Measurements from ENCODE around the gene FOXC1. TPM values are rescaled to one million over a fixed set of nuclear protein-coding genes. Genes with fewer than 3 reads are reported as not detected.

Gene FOXC1
- total and polyA plus RNA-seq, 9 of the 15 experiments (the other 6 are each of a cell fraction or from before 2014, with no cell fraction given): not detected

- peaks cover 33 to 83% of the 10 kb centered on the region in 2 experiments; a peak in 3 of 5 replicates for H3K27me3 ChIP-seq (ENCODE audit: control insufficient read depth in 2 of 2, insufficient read depth in 2 of 2, low read length in 2 of 2)
These were observed 8.8 kb downstream of the FOXC1 start for GRCh38 chr6:1618311-1619097.

More at GRCh38 chr6:1618311-1619097, 8.8 kb downstream of the FOXC1 start:
- in situ Hi-C loops (cut with MboI): no loop called here
- H3K9me1 ChIP-seq (ENCODE audit: control insufficient read depth, insufficient read depth, low read length): no peaks in the 10 kb centered on the region
- TF ChIP-seq ZNF717 (CRISPR knock-in tag; IDR thresholded peaks at IDR 0.05) (no peak), RBM17 (IDR thresholded peaks at IDR 0.05; ENCODE audit: borderline replicate concordance, low read depth, low read length) (no peak), NFYB (IDR thresholded peaks at IDR 0.05; ENCODE audit: extremely low read depth, insufficient read length) (no peak), ZNF408 (CRISPR knock-in tag; IDR thresholded peaks at IDR 0.05; ENCODE audit: low read depth) (no peak), SMARCA5 (IDR thresholded peaks at IDR 0.05) (no peak), ADNP (tag; IDR thresholded peaks at IDR 0.05) (no peak), EP300 (IDR thresholded peaks at IDR 0.05; ENCODE audit: low read length) (no peak), ZNF212 (CRISPR knock-in tag; IDR thresholded peaks at IDR 0.05) (no peak), HDAC3 (IDR thresholded peaks at IDR 0.05; ENCODE audit: borderline replicate concordance, partially characterized antibody) (no peak), MECOM (CRISPR knock-in tag; IDR thresholded peaks at IDR 0.05) (no peak), HLTF (IDR thresholded peaks at IDR 0.05) (no peak), CHD4 (IDR thresholded peaks at IDR 0.05; ENCODE audit: insufficient read depth, insufficient replicate concordance, low read depth, low read length, poor library complexity, severe bottlenecking) (no peak), HOMEZ (CRISPR knock-in tag; IDR thresholded peaks at IDR 0.05) (no peak), AFF1 (IDR thresholded peaks at IDR 0.05; ENCODE audit: low read depth in 1 of 2, partially characterized antibody in 2 of 2) (no peak)
- TF ChIP-seq, protein P1, sequence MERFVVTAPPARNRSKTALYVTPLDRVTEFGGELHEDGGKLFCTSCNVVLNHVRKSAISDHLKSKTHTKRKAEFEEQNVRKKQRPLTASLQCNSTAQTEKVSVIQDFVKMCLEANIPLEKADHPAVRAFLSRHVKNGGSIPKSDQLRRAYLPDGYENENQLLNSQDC (CRISPR knock-in tag; IDR thresholded peaks at IDR 0.05): no peak
- H2AFZ ChIP-seq (ENCODE audit: low read depth, low read length): no peak overlapping the region
- H3K27ac ChIP-seq (ENCODE audit: extremely low read depth, low read depth, low read length): no peak overlapping the region
- DNase-seq (ENCODE audit: extremely low read depth in 1 of 4, low spot score in 3 of 4): no peak
- intact Hi-C loops (cut with micrococcal nuclease): no loop called here
- no peaks in the 10 kb centered on the region for H3K9me3 ChIP-seq (replicated peaks; ENCODE audit: control insufficient read depth, insufficient read depth, low read depth, low read length)
- FAIRE-seq: no peak
- H3K4me2 ChIP-seq (ENCODE audit: insufficient read depth, low read length): no peak overlapping the region
- POLR2A ChIA-PET: no interaction called here
- H3K9ac ChIP-seq (ENCODE audit: insufficient read depth in 1 of 2, low read depth in 2 of 2, low read length in 2 of 2): no peak overlapping the region
- ATAC-seq: no peak
- CTCF ChIA-PET (ENCODE audit: low intra/inter-chr PET ratio): no interaction called here
- 18% methylated on average over 31 of the region's 31 CpGs for WGBS (ENCODE audit: insufficient coverage, low coverage, missing lambda C conversion rate)
- no peaks in the 10 kb centered on the region for H3K36me3 ChIP-seq (ENCODE audit: control insufficient read depth, insufficient read depth, low read length)
- peaks cover 0 to 13% of the 10 kb centered on the region in 2 experiments; a peak in 1 of 5 replicates for H3K4me1 ChIP-seq (replicated peaks in 1 of 2; ENCODE audit: control insufficient read depth in 2 of 2, insufficient read depth in 2 of 2, low read length in 2 of 2)
- BruUV-seq (replicated peaks): no TSS peak
- H3K79me2 ChIP-seq (ENCODE audit: control insufficient read depth, insufficient read depth, low read length): no peaks in the 10 kb centered on the region
- H3K4me3 ChIP-seq: no peak overlapping the region
- no peaks in the 10 kb centered on the region; the same call in 1 of the 2 replicates for H4K20me1 ChIP-seq (replicated peaks; ENCODE audit: control insufficient read depth, insufficient read depth, low read length)

Measured in K562 (cell line).